Tibial artery (tissue), 4 donors: ENCODE measurements around the gene FOXL2.
A peak's percentile ranks its signal among the peaks of the same experiment; 100 is the strongest.

Experiments used
- DNase-seq, 2 donors: peaks; one replicate each; pipeline ENCODE4 v3.0.0-alpha.2; 2019
- H3K27ac ChIP-seq, 2 donors: fragments of 200-600 bp; sonication (generic) in 1 of 2; 1 replicate in 1 of 2; 2 replicates in 1 of 2; pipeline ENCODE4 v1.5.1; 2018 to 2019; ENCODE audit warnings: mild to moderate bottlenecking in 1 of 2
- H3K27me3 ChIP-seq, 2 donors: fragments of 200-600 bp; sonication (generic) in 1 of 2; one replicate each; pipeline versions ENCODE4 v1.5.1 to v1.6.0; 2016 to 2019
- H3K36me3 ChIP-seq, 3 donors: fragments of 200-600 bp; sonication (generic) in 2 of 3; one replicate each; pipeline ENCODE4 v1.5.1; 2016 to 2019; ENCODE audit warnings: mild to moderate bottlenecking in 2 of 3
- H3K4me1 ChIP-seq, 4 donors: fragments of 200-600 bp; sonication (generic) in 2 of 4; 1 replicate in 3 of 4; 2 replicates in 1 of 4; pipeline ENCODE4 v1.5.1; 2016 to 2019
- H3K4me3 ChIP-seq, 2 donors: fragments of 200-600 bp; sonication (generic) in 1 of 2; 1 replicate in 1 of 2; 2 replicates in 1 of 2; pipeline ENCODE4 v1.5.1; 2018 to 2019; ENCODE audit warnings: mild to moderate bottlenecking in 2 of 2
- H3K9me3 ChIP-seq, 3 donors: fragments of 200-600 bp; sonication (generic) in 1 of 3; one replicate each; pipeline ENCODE4 v1.5.1; 2016 to 2019
- intact Hi-C: fragments of 100-400 bp; cut with DNase I; formaldehyde crosslinking; loops from one replicate; pipeline ENCODE4 v1.15.0; 2023; ENCODE audit warnings: low total_unique reads
- TF ChIP-seq, protein P1 (sequence below), 2 experiments: fragments of 200-600 bp in 1 of 2; fragments of 450-650 bp in 1 of 2; IDR thresholded peaks; one replicate each; pipeline ENCODE4 v1.5.1; 2017 to 2019; ENCODE audit warnings: antibody characterized with exemption in 2 of 2, mild to moderate bottlenecking in 1 of 2, moderate library complexity in 1 of 2

Gene FOXL2

DNA sequence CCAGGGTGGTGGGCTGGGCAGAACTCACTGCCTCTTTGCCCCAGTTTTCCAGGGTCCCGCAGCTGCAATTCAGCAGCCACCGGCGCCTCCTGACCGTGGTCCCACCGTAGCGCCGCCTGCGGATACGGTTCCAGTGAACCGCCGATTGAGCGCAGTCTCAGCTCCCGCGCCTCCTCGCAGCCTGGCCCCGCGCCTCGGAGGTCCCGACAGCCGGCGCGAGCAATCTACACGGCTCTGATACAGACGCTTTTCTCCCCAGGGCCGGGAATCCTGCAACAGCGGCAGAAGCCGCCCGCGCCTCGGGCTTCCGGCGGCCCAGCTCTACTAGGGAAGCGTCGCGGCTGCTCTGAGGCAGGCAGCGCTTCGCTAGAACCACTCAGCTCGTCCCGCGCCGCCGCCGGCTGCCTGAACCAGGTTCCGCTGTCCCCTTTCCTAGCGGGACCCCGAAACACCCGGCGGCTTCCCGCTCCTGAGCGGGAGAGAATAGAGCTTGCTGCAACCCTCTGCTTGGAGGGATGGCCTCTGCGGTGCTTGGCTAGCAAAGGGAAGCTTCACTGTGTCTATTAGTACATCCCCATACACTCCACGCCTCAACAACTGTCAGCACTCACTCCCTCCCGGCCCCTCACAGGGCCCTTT lies 3.2 kb upstream of the FOXL2 start:
- Histone ChIP-seq H3K4me1 (peaks cover 0 to 36% (median 31%) of the 10 kb centered on the region in 4 donors), H3K36me3 (no peaks in the 10 kb centered on the region), H3K9me3 (no peaks in the 10 kb centered on the region), H3K27me3 (peaks cover 3 to 74% of the 10 kb centered on the region in 2 donors), H3K4me3 (peak overlapping the region; percentile 29 to 46), H3K27ac (no peak overlapping the region)
- intact Hi-C loops, result no loop called here
- TF ChIP-seq, protein P1, sequence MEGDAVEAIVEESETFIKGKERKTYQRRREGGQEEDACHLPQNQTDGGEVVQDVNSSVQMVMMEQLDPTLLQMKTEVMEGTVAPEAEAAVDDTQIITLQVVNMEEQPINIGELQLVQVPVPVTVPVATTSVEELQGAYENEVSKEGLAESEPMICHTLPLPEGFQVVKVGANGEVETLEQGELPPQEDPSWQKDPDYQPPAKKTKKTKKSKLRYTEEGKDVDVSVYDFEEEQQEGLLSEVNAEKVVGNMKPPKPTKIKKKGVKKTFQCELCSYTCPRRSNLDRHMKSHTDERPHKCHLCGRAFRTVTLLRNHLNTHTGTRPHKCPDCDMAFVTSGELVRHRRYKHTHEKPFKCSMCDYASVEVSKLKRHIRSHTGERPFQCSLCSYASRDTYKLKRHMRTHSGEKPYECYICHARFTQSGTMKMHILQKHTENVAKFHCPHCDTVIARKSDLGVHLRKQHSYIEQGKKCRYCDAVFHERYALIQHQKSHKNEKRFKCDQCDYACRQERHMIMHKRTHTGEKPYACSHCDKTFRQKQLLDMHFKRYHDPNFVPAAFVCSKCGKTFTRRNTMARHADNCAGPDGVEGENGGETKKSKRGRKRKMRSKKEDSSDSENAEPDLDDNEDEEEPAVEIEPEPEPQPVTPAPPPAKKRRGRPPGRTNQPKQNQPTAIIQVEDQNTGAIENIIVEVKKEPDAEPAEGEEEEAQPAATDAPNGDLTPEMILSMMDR (IDR thresholded peaks at IDR 0.05), result no peak
- no peak for DNase-seq

DNA sequence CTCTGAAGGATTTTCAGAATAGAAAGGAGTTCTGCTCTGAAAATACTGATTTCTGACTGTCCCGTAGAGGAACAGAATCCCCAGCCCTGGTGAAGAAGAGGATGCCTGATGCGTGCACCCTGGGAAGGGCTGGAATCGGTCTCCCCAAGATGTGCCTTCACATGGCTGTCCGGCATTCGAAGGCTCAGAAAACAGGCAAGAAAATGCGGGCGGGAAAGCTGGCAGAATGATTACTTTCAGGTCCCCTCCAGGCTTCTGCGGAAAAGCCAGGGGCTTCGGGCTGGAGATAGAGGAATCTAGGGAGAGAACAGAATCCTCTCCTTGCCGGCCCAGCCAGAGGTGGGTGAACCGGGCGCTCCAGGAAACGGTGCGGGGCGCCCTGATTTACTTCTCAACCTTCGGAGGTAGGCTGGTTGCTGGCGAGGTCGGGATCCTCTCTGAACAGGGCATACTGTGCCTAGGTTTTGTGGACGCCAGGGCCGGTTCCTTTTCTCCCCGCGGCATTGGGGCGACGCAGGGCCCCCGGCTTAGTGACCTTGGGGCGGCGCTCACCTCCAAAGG lies 2.6 kb upstream of the FOXL2 start:
- H3K27me3 ChIP-seq, result peaks cover 3 to 76% of the 10 kb centered on the region in 2 donors
- TF ChIP-seq, protein P1 (IDR thresholded peaks at IDR 0.05), result no peak

DNA sequence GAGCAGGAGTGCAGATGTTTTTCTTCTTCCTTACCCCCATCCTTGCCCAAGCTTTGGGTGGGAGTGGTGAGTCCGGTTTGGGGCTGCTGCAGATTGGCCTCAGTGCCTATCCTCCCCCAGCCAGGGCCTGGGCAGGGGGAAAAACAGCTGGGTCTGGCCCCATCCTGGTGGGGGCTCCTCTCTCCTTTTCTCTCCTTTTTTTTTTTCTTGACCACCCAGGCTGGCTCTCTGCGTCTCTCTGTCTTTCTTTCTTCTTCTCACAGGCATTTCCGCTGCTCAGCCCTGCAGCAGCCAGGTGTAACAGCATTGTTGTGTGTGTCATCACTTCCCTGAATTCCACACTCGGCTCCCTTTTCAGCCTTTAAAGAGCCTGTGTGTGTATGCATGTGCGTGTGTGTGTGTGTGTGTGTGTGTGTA lies 2.1 kb upstream of the FOXL2 start:
- H3K27ac ChIP-seq, result no peak overlapping the region
- H3K4me3 ChIP-seq, result no peak overlapping the region
- no peak for DNase-seq
- H3K27me3 ChIP-seq, result peaks cover 3 to 81% of the 10 kb centered on the region in 2 donors
- no peaks in the 10 kb centered on the region for H3K36me3 ChIP-seq
- TF ChIP-seq, protein P1 (IDR thresholded peaks at IDR 0.05), result no peak
- intact Hi-C loops, result no loop called here
- no peaks in the 10 kb centered on the region for H3K9me3 ChIP-seq
- H3K4me1 ChIP-seq, result peaks cover 0 to 46% (median 34%) of the 10 kb centered on the region in 4 donors

More for the DNA sequence above, 2.6 kb upstream of the FOXL2 start:
- peak overlapping the region; percentile 29 to 46 for H3K4me3 ChIP-seq
- H3K36me3 ChIP-seq, result no peaks in the 10 kb centered on the region
- no peaks in the 10 kb centered on the region for H3K9me3 ChIP-seq
- intact Hi-C loops, result no loop called here
- DNase-seq, result no peak
- peaks cover 0 to 42% (median 34%) of the 10 kb centered on the region in 4 donors for H3K4me1 ChIP-seq
- no peak overlapping the region for H3K27ac ChIP-seq

DNA sequence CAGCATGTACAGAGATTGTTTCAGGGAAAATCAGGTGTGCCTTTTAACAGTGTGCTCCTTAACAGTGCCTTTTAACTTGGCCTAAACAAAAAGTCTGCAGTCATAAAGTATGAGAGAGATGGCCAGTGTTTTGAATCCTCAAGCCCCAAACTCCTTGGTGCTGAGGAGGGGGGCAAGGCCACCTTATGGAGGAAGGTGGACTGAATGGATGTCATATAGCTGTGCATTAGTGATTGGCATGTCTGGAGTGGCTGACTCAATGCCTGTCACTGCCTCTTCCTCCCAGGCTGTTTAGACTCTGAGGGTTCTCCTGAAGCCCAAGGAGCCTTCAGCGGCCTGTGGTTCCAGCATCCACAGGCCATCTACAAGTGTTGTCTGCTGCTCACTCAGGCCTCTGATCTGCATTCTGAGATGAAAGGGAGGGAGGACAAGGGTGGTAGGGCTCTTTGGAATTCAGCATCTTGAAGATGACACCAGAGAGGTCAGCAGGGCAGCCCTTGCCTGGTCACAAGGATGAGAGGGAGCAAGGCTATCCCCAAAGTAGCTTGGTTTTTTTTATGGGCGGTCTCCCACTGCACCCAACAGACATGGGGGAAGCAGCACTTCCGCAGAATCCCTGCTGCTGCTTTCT lies 1.5 kb upstream of the FOXL2 start:
- peaks cover 3 to 86% of the 10 kb centered on the region in 2 donors for H3K27me3 ChIP-seq
- H3K4me3 ChIP-seq, result no peak overlapping the region
- intact Hi-C loops, result no loop called here
- peaks cover 0 to 46% (median 34%) of the 10 kb centered on the region in 4 donors for H3K4me1 ChIP-seq
- TF ChIP-seq, protein P1 (IDR thresholded peaks at IDR 0.05), result no peak
- H3K27ac ChIP-seq, result no peak overlapping the region
- no peak for DNase-seq
- H3K9me3 ChIP-seq, result no peaks in the 10 kb centered on the region
- H3K36me3 ChIP-seq, result no peaks in the 10 kb centered on the region

DNA sequence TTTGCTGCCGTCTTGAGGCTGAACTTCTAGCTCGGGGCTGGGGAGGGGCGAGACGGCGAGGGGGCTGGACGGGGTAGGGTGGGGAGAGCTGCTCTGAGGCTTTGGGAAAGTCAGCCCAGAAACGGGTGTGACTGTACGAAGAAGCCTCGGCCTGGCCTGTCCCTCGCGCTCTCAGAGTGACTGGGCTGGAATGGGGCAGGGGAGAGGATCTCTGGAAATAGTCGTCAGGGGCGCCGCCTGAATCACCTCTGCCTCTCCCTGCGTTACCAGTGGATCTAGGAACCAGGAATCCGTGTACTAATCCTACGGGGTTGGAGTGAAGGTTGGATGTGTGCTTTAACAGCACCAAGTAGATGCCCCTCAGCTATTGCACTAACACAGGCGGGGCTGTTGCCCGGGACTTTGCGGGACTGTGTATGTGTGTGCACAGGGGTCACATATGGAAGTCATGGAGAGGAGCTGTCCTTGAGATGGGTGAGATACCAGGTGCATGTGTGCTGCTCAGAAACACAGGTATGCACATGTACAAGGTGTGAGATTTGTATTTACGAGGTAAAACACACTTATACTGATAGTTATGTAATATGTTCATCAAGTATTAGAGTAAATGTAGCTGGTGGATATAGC lies 671 bp upstream of the FOXL2 start:
- H3K27me3 ChIP-seq, result peaks cover 6 to 89% of the 10 kb centered on the region in 2 donors
- peaks cover 0 to 46% (median 34%) of the 10 kb centered on the region in 4 donors for H3K4me1 ChIP-seq
- H3K36me3 ChIP-seq, result no peaks in the 10 kb centered on the region
- peak overlapping the region; percentile 34 to 58 for H3K4me3 ChIP-seq
- intact Hi-C loops, result no loop called here
- no peak overlapping the region for H3K27ac ChIP-seq
- TF ChIP-seq, protein P1 (IDR thresholded peaks at IDR 0.05), result no peak
- no peak for DNase-seq
- no peaks in the 10 kb centered on the region for H3K9me3 ChIP-seq
